ENCODE results near the gene SEBOX. TPM values are rescaled to one million over a fixed set of nuclear protein-coding genes. Genes with fewer than 3 reads are reported as not detected.
A peak's percentile ranks its signal among the peaks of the same experiment; 100 is the strongest.

SEBOX gene
- total RNA-seq, 4 donors from 2014 or later = not detected

DNA sequence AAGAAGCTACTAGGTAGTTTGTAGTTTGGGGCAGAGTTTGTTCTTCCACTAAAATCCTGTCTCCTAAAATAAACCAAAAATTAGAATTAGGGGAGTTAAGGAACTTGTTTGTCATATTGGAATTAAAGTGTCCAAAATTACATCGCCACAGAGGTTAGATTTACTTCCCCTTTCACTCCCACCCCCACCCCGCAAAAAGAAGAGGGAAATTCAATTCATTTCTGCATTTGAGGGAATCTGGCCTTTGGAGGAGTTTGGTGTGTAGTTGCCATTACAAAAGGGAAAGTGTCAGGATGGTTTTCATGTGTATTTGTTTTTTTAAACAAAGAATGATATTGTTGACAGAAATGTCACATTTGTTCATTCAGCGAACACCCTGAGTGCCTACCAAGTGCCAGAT lies 40.2 kb downstream of the SEBOX start:
- Histone ChIP-seq H3K36me3 (peaks cover 0 to 31% of the 10 kb centered on the region in 2 donors), H3K27ac (no peak overlapping the region), H3K4me3 (no peak overlapping the region), H3K27me3 (no peaks in the 10 kb centered on the region), H3K9me3 (no peaks in the 10 kb centered on the region), H3K4me1 (peaks cover 5 to 6% of the 10 kb centered on the region in 2 donors)
- DNase-seq (no peak), ATAC-seq (no peak)
- intact Hi-C loops (cut with DNase I; ENCODE audit: low total_unique reads) = no loop called here
- in situ Hi-C loops (cut with MboI; ENCODE audit: low sequenced_read_pairs in 4 of 4) = loop anchor here in 2 of 4 donors (25.0 kb wide), 1 partner anchor 638 kb away; the partner anchor contains the start of gene PHF12 (in 2 of the 2)
- TF ChIP-seq POLR2A (IDR thresholded peaks at IDR 0.05) = no peak
- TF ChIP-seq, protein P1, sequence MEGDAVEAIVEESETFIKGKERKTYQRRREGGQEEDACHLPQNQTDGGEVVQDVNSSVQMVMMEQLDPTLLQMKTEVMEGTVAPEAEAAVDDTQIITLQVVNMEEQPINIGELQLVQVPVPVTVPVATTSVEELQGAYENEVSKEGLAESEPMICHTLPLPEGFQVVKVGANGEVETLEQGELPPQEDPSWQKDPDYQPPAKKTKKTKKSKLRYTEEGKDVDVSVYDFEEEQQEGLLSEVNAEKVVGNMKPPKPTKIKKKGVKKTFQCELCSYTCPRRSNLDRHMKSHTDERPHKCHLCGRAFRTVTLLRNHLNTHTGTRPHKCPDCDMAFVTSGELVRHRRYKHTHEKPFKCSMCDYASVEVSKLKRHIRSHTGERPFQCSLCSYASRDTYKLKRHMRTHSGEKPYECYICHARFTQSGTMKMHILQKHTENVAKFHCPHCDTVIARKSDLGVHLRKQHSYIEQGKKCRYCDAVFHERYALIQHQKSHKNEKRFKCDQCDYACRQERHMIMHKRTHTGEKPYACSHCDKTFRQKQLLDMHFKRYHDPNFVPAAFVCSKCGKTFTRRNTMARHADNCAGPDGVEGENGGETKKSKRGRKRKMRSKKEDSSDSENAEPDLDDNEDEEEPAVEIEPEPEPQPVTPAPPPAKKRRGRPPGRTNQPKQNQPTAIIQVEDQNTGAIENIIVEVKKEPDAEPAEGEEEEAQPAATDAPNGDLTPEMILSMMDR (IDR thresholded peaks at IDR 0.05 in 4 of 5, conservative IDR thresholded peaks at IDR 0.05 in 1 of 5) = no peak

DNA sequence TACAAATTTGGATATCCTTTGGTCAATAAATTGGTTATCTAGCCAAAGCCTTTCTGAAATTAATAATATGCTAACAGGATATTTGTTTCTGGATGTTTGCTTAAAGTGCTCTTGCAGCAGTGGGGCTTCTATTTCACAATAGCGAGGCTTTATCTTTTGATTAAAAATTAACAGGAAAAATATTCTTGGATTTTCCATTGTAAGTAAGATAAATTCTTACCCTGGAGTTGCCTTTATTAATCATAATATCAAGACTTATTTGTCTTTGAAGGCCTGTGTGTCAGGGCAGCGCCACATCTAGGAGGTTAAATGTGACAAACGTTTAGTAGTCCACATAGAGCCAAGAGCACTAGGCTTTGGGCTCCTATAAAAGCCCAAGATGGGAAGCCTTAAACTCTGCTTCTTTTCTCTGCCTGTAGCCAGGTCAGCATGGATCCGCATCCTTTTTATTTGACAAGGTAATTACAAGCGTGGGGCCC lies 40.7 kb downstream of the SEBOX start:
- peaks cover 0 to 26% of the 10 kb centered on the region in 2 donors for H3K36me3 ChIP-seq
- no peaks in the 10 kb centered on the region for H3K9me3 ChIP-seq
- no peak overlapping the region for H3K27ac ChIP-seq
- H3K4me3 ChIP-seq = no peak overlapping the region
- intact Hi-C loops (cut with DNase I; ENCODE audit: low total_unique reads) = no loop called here
- in situ Hi-C loops (cut with MboI; ENCODE audit: low sequenced_read_pairs in 4 of 4) = no loop called here
- ATAC-seq = no peak
- no peaks in the 10 kb centered on the region for H3K27me3 ChIP-seq
- peaks cover 10% of the 10 kb centered on the region in 2 donors for H3K4me1 ChIP-seq
- TF ChIP-seq, protein P1 (IDR thresholded peaks at IDR 0.05 in 4 of 5, conservative IDR thresholded peaks at IDR 0.05 in 1 of 5) = no peak
- DNase-seq = no peak

DNA sequence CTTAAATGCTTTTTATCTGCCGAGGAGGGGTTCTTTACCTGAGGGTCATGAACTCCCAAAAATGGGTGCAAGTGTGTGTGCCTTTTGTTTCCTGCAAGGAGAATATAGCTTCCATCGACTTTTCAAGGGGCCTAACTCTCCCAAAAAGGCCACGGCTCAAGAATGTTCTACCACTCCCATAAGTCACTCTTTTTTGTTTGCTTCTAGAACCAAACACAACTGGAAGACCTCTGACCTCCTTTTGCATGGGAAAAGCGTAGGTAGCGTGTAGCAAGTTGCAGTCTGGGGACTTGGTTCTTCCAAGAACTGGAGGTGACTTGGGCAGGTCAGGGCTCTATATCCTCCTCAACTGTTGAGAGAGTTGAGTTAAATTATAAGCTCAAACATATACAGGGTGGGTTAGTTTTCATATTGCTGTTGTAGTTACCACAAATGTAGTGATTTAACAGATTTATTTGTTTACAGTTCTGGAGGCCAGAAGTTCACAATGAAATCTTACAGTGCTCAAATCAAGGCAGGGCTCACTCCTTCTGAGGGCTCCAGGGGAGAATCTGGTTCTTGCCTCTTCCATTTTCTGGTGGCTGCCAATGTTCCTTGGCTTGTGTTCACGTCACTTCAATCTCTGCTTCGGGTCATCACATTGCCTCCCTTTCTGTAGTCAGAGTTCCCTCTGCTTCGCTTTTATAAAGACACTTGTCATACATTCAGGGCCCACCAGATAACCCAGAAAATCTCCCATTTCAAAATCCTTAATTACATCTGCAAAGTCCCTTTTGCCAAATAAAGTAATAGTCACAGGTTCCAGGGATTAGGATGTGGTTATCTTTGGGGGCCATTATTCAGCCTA lies 44.6 kb downstream of the SEBOX start:
- Histone ChIP-seq H3K4me1 (peaks cover 16 to 19% of the 10 kb centered on the region in 2 donors), H3K4me3 (peak overlapping the region in 1 of 4 donors; percentile 70), H3K36me3 (no peaks in the 10 kb centered on the region), H3K9me3 (no peaks in the 10 kb centered on the region), H3K27ac (peak overlapping the region in 1 of 4 donors; percentile 91), H3K27me3 (no peaks in the 10 kb centered on the region)
- DNase-seq (no peak), ATAC-seq (no peak)
- TF ChIP-seq, protein P1 (IDR thresholded peaks at IDR 0.05 in 4 of 5, conservative IDR thresholded peaks at IDR 0.05 in 1 of 5) = no peak
- no peak for TF ChIP-seq POLR2A (IDR thresholded peaks at IDR 0.05)
- in situ Hi-C loops (cut with MboI; ENCODE audit: low sequenced_read_pairs in 4 of 4) (no loop called here), intact Hi-C loops (cut with DNase I; ENCODE audit: low total_unique reads) (no loop called here)

DNA sequence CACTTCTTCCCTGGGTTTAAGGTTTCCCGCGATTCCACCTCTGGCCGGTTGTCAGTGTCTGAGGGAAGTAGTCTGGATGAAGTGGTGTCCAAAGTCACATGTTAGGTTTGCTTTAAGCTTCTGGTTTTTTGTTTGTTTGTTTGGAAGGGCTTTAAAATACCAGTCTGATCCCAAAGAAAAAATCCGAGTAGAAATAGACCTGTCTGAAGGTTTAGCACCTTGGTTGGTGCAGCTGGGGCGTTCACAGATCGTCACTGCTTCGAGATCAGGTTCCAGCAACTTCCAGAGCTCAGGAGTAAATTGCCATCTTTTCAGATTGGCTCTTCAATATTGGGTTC lies 45.4 kb downstream of the SEBOX start:
- Histone ChIP-seq H3K4me1 (peaks cover 16 to 19% of the 10 kb centered on the region in 2 donors), H3K9me3 (no peaks in the 10 kb centered on the region), H3K36me3 (no peaks in the 10 kb centered on the region), H3K27ac (peak overlapping the region; percentile 79 to 91 (median 85)), H3K27me3 (no peaks in the 10 kb centered on the region), H3K4me3 (peak overlapping the region; percentile 64 to 88 (median 71))
- intact Hi-C loops (cut with DNase I; ENCODE audit: low total_unique reads) (loop anchor here (1.0 kb wide), 2 partner anchors 16 to 38 kb away; partner anchors contain the start of genes IFT20, POLDIP2 and TNFAIP1), in situ Hi-C loops (cut with MboI; ENCODE audit: low sequenced_read_pairs in 4 of 4) (no loop called here)
- no peak for DNase-seq
- no peak for ATAC-seq
- TF ChIP-seq, protein P1 (IDR thresholded peaks at IDR 0.05 in 4 of 5, conservative IDR thresholded peaks at IDR 0.05 in 1 of 5) = no peak
- no peak for TF ChIP-seq POLR2A (IDR thresholded peaks at IDR 0.05)

Data from gastrocnemius medialis (tissue), 4 donors.